Neural progenitor cell (in vitro differentiated cells): ENCODE measurements around the gene TMIE.

Experiments
- EZH2 ChIP-seq: fragments of 200-600 bp; sonication (generic); IDR thresholded peaks from 2 replicates; pipeline ENCODE4 v1.6.1; 2017; ENCODE audit warnings: antibody characterized with exemption, mild to moderate bottlenecking, moderate library complexity
- EZH2phosphoT487 ChIP-seq: fragments of 200-600 bp; sonication (generic); IDR thresholded peaks from 2 replicates; pipeline ENCODE4 v1.6.1; 2017; ENCODE audit warnings: antibody characterized with exemption
- TF ChIP-seq, protein P1 (sequence below): fragments of 200-600 bp; sonication (generic); IDR thresholded peaks from 2 replicates; pipeline ENCODE4 v1.5.1; 2017; ENCODE audit warnings: antibody characterized with exemption, mild to moderate bottlenecking

GRCh38 chr3:46736006-46736872 lies 35.0 kb downstream of the TMIE start:
- TF ChIP-seq, protein P1, sequence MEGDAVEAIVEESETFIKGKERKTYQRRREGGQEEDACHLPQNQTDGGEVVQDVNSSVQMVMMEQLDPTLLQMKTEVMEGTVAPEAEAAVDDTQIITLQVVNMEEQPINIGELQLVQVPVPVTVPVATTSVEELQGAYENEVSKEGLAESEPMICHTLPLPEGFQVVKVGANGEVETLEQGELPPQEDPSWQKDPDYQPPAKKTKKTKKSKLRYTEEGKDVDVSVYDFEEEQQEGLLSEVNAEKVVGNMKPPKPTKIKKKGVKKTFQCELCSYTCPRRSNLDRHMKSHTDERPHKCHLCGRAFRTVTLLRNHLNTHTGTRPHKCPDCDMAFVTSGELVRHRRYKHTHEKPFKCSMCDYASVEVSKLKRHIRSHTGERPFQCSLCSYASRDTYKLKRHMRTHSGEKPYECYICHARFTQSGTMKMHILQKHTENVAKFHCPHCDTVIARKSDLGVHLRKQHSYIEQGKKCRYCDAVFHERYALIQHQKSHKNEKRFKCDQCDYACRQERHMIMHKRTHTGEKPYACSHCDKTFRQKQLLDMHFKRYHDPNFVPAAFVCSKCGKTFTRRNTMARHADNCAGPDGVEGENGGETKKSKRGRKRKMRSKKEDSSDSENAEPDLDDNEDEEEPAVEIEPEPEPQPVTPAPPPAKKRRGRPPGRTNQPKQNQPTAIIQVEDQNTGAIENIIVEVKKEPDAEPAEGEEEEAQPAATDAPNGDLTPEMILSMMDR, result no peak
- TF ChIP-seq EZH2phosphoT487 (no peak), EZH2 (no peak)
